CD8-positive, alpha-beta memory T cell (primary cell): ENCODE data around the gene ARL14. TPM values are rescaled to one million over a fixed set of nuclear protein-coding genes. Genes with fewer than 3 reads are reported as not detected.
"Not testable (repeated sequence)": the region's sequence is repeated elsewhere in the genome, so short reads cannot be mapped to it uniquely, and the experiment has no call there.

Experiments used
- CTCF ChIA-PET: fragments of 350-600 bp; sonication (Branson Sonifier 250); formaldehyde crosslinking; loops from one replicate; lab custom pipeline; 2021; ENCODE audit warnings: antibody characterized with exemption; lab: Charles Lee
- POLR2A ChIA-PET: fragments of 350-600 bp; sonication (Branson Sonifier 250); formaldehyde crosslinking; loops from one replicate; lab custom pipeline; 2021; ENCODE audit warnings: antibody characterized with exemption; lab: Charles Lee
- DNase-seq, 5 donors: peaks; one replicate each; pipeline versions ENCODE4 v3.0.0 to v3.0.0-alpha.2; 2020 to 2022; ENCODE audit warnings: mixed read lengths in 1 of 5
- H3K27ac ChIP-seq: one replicate; pipeline ENCODE4 v1.7.0; 2013; ENCODE audit warnings: low read depth, mild to moderate bottlenecking, low read length, moderate library complexity
- H3K27me3 ChIP-seq: 2 replicates; pipeline ENCODE4 v1.7.0; 2013; ENCODE audit warnings: low read length, mild to moderate bottlenecking; ENCODE audit not compliant: insufficient read depth, poor library complexity, severe bottlenecking
- H3K36me3 ChIP-seq: 2 replicates; pipeline ENCODE4 v1.7.0; 2013; ENCODE audit warnings: mild to moderate bottlenecking, low read length, moderate library complexity; ENCODE audit not compliant: insufficient read depth
- H3K4me1 ChIP-seq: 2 replicates; pipeline ENCODE4 v1.7.0; 2013; ENCODE audit warnings: mild to moderate bottlenecking, low read length, moderate library complexity; ENCODE audit not compliant: insufficient read depth
- H3K4me3 ChIP-seq: 2 replicates; pipeline ENCODE4 v1.7.0; 2013; ENCODE audit warnings: mild to moderate bottlenecking, low read length
- H3K9me3 ChIP-seq: 2 replicates; pipeline ENCODE4 v1.7.0; 2013; ENCODE audit warnings: mild to moderate bottlenecking, low read length
- H3K27ac Mint-ChIP-seq, 8 donors: one replicate each; pipeline ENCODE4 v1.8.0; 2020 to 2021; ENCODE audit warnings: mixed read lengths in 8 of 8, mild to moderate bottlenecking in 6 of 8, inconsistent platforms in 3 of 8, moderate library complexity in 3 of 8
- H3K27me3 Mint-ChIP-seq, 2 donors: one replicate each; pipeline ENCODE4 v1.8.0; 2020 to 2021; ENCODE audit warnings: mixed read lengths in 2 of 2, mild to moderate bottlenecking in 1 of 2, moderate library complexity in 1 of 2
- H3K36me3 Mint-ChIP-seq, 3 donors: one replicate each; pipeline ENCODE4 v1.8.0; 2020 to 2021; ENCODE audit warnings: mixed read lengths in 3 of 3, inconsistent platforms in 1 of 3, mild to moderate bottlenecking in 1 of 3
- H3K4me1 Mint-ChIP-seq, 3 donors: one replicate each; pipeline ENCODE4 v1.8.0; 2020 to 2021; ENCODE audit warnings: mixed read lengths in 3 of 3, inconsistent platforms in 1 of 3, mild to moderate bottlenecking in 1 of 3
- H3K4me3 Mint-ChIP-seq, 7 donors: one replicate each; pipeline ENCODE4 v1.8.0; 2020 to 2021; ENCODE audit warnings: mixed read lengths in 7 of 7, mild to moderate bottlenecking in 6 of 7, moderate library complexity in 4 of 7, inconsistent platforms in 2 of 7
- H3K9me3 Mint-ChIP-seq, 5 donors: one replicate each; pipeline ENCODE4 v1.8.0; 2020 to 2022; ENCODE audit warnings: mixed read lengths in 5 of 5, mild to moderate bottlenecking in 3 of 5, moderate library complexity in 2 of 5, inconsistent platforms in 1 of 5
- polyA plus RNA-seq: library from polyadenylated mRNA; unstranded; fragments of 300-500 nt; fragmentation: Illumina TruSeq; gene quantifications from one replicate; pipeline ENCODE4 v1.2.3, GENCODE V29; 2021
- total RNA-seq, 2 experiments: library from RNA; stranded (reverse); gene quantifications; one replicate each; pipeline ENCODE4 v1.2.3, GENCODE V29; 2021

ARL14 gene
- total and polyA plus RNA-seq, 3 experiments from 2014 or later = not detected

GRCh38 chr3:160709477-160710182 lies 32.7 kb downstream of the ARL14 start:
- no peak for DNase-seq
- no peak overlapping the region for H3K27ac ChIP-seq
- Mint-ChIP-seq H3K9me3 (no peaks in the 10 kb centered on the region), H3K36me3 (no peaks in the 10 kb centered on the region), H3K4me3 (no peak overlapping the region), H3K27ac (no peak overlapping the region), H3K4me1 (no peaks in the 10 kb centered on the region), H3K27me3 (peaks cover 15 to 57% of the 10 kb centered on the region in 2 donors)
- H3K4me1 ChIP-seq = no peaks in the 10 kb centered on the region
- H3K27me3 ChIP-seq = no peaks in the 10 kb centered on the region
- no peaks in the 10 kb centered on the region for H3K9me3 ChIP-seq
- POLR2A ChIA-PET = no interaction called here
- CTCF ChIA-PET = interaction anchor here (1.3 to 1.8 kb wide), 3 partner anchors 231 to 238 kb away, joined by 3 to 8 read pairs (median 4); no protein-coding TSS in a partner anchor
- H3K36me3 ChIP-seq = no peaks in the 10 kb centered on the region
- no peak overlapping the region for H3K4me3 ChIP-seq

- H3K27me3 Mint-ChIP-seq = peaks cover 10 to 35% of the 10 kb centered on the region in 2 donors
- H3K36me3 ChIP-seq, POLR2A ChIA-PET, H3K27ac ChIP-seq, H3K9me3 ChIP-seq, H3K27me3 ChIP-seq, DNase-seq, H3K4me1 ChIP-seq, H3K36me3 Mint-ChIP-seq, H3K9me3 Mint-ChIP-seq, H3K27ac Mint-ChIP-seq, H3K4me3 ChIP-seq, H3K4me3 Mint-ChIP-seq, CTCF ChIA-PET, H3K4me1 Mint-ChIP-seq: not testable (repeated sequence)
Measured at GRCh38 chr3:160713144-160713543, 36.2 kb downstream of the ARL14 start.

GRCh38 chr3:160719710-160720109 lies 42.8 kb downstream of the ARL14 start:
- no peaks in the 10 kb centered on the region for H3K27me3 ChIP-seq
- Mint-ChIP-seq H3K4me1 (no peaks in the 10 kb centered on the region), H3K4me3 (no peak overlapping the region), H3K27me3 (peaks cover 7 to 52% of the 10 kb centered on the region in 2 donors), H3K36me3 (no peaks in the 10 kb centered on the region), H3K27ac (no peak overlapping the region), H3K9me3 (no peaks in the 10 kb centered on the region)
- H3K9me3 ChIP-seq = no peaks in the 10 kb centered on the region
- DNase-seq = no peak
- no peaks in the 10 kb centered on the region for H3K4me1 ChIP-seq
- H3K36me3 ChIP-seq = no peaks in the 10 kb centered on the region
- no peak overlapping the region for H3K27ac ChIP-seq
- ChIA-PET POLR2A (no interaction called here), CTCF (no interaction called here)
- H3K4me3 ChIP-seq = no peak overlapping the region

GRCh38 chr3:160720123-160720746 lies 43.3 kb downstream of the ARL14 start:
- Mint-ChIP-seq H3K4me3 (no peak overlapping the region), H3K27ac (no peak overlapping the region), H3K36me3 (no peaks in the 10 kb centered on the region), H3K9me3 (no peaks in the 10 kb centered on the region), H3K4me1 (no peaks in the 10 kb centered on the region), H3K27me3 (peaks cover 6 to 51% of the 10 kb centered on the region in 2 donors)
- no peak overlapping the region for H3K27ac ChIP-seq
- DNase-seq = no peak
- no peaks in the 10 kb centered on the region for H3K9me3 ChIP-seq
- ChIA-PET POLR2A (no interaction called here), CTCF (no interaction called here)
- no peak overlapping the region for H3K4me3 ChIP-seq
- H3K36me3 ChIP-seq = no peaks in the 10 kb centered on the region
- H3K4me1 ChIP-seq = no peaks in the 10 kb centered on the region
- no peaks in the 10 kb centered on the region for H3K27me3 ChIP-seq

- POLR2A ChIA-PET = no interaction called here
- H3K36me3 Mint-ChIP-seq = no peaks in the 10 kb centered on the region
Measured at GRCh38 chr3:160722331-160722730, 45.4 kb downstream of the ARL14 start.

GRCh38 chr3:160725338-160725737 lies 48.4 kb downstream of the ARL14 start:
- no peaks in the 10 kb centered on the region for H3K4me1 ChIP-seq
- no peak overlapping the region for H3K27ac ChIP-seq
- H3K9me3 Mint-ChIP-seq = no peaks in the 10 kb centered on the region
- no peaks in the 10 kb centered on the region for H3K36me3 ChIP-seq
- ChIA-PET POLR2A (no interaction called here), CTCF (no interaction called here)
- no peak overlapping the region for H3K27ac Mint-ChIP-seq
- H3K4me1 Mint-ChIP-seq = no peaks in the 10 kb centered on the region
- no peak overlapping the region for H3K4me3 Mint-ChIP-seq
- no peaks in the 10 kb centered on the region for H3K9me3 ChIP-seq
- H3K4me3 ChIP-seq = no peak overlapping the region
- H3K27me3 Mint-ChIP-seq = peaks cover 6 to 37% of the 10 kb centered on the region in 2 donors
- no peak for DNase-seq
- no peaks in the 10 kb centered on the region for H3K27me3 ChIP-seq
- H3K36me3 Mint-ChIP-seq = no peaks in the 10 kb centered on the region

More at GRCh38 chr3:160722331-160722730, 45.4 kb downstream of the ARL14 start:
- Mint-ChIP-seq H3K27me3 (peaks cover 6 to 48% of the 10 kb centered on the region in 2 donors), H3K4me3 (no peak overlapping the region), H3K4me1 (no peaks in the 10 kb centered on the region), H3K9me3 (no peaks in the 10 kb centered on the region), H3K27ac (no peak overlapping the region)
- H3K36me3 ChIP-seq = no peaks in the 10 kb centered on the region
- no peak overlapping the region for H3K27ac ChIP-seq
- no peaks in the 10 kb centered on the region for H3K9me3 ChIP-seq
- H3K4me1 ChIP-seq = no peaks in the 10 kb centered on the region
- no peaks in the 10 kb centered on the region for H3K27me3 ChIP-seq
- no peak for DNase-seq
- CTCF ChIA-PET = no interaction called here
- no peak overlapping the region for H3K4me3 ChIP-seq

Other genes with a start within 250 kb of the ARL14 start
- gene TRIM59, start 227.4 kb upstream of the ARL14 start, total RNA-seq = 10 to 100 TPM; 30.7 to 31.4 TPM
- 25.1 TPM for gene TRIM59, start 227.4 kb upstream of the ARL14 start, polyA plus RNA-seq
- 10 to 100 TPM; 72.7 to 86.5 TPM for gene KPNA4, start 111.6 kb upstream of the ARL14 start, total RNA-seq
- gene KPNA4, start 111.6 kb upstream of the ARL14 start, polyA plus RNA-seq = 10.3 TPM
- 1 to 10 TPM; 3.8 to 4.4 TPM for gene PPM1L, start 79.1 kb downstream of the ARL14 start, total RNA-seq
- 1.3 TPM for gene PPM1L, start 79.1 kb downstream of the ARL14 start, polyA plus RNA-seq